HG02588 (cell line): ENCODE results near the gene TNPO3.
"Not testable (repeated sequence)": the region's sequence is repeated elsewhere in the genome, so short reads cannot be mapped to it uniquely, and the experiment has no call there.

Source experiments
- ATAC-seq: cut with Tn5 transposase; IDR thresholded peaks from one replicate; pipeline ENCODE4 v1.9.1; 2021; ENCODE audit warnings: mild to moderate bottlenecking, moderate library complexity; ENCODE audit not compliant: unreplicated experiment

Gene TNPO3

GRCh38 chr7:129072479-129073011 is 17.6 kb upstream of the TNPO3 start:
- ATAC-seq: no peak

DNA sequence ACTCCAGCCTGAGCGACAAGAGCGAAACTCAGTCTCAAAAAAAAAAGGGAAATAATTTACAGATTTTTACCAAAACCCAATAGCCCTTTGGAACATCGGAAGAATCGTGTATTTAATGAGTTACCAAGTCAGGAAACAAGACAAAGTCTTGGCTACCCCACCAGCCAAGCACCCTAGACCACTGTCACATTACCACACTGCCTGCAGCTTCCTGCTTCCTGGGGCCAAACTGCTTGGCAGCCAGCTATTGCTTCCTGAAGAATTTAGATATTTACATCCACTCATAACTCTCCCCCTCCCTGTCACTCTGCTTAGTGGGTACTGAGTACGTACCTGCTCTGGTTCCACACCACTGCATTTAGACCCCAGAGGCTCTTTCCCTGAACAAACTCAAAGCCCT is 14.1 kb upstream of the TNPO3 start:
- no peak for ATAC-seq

DNA sequence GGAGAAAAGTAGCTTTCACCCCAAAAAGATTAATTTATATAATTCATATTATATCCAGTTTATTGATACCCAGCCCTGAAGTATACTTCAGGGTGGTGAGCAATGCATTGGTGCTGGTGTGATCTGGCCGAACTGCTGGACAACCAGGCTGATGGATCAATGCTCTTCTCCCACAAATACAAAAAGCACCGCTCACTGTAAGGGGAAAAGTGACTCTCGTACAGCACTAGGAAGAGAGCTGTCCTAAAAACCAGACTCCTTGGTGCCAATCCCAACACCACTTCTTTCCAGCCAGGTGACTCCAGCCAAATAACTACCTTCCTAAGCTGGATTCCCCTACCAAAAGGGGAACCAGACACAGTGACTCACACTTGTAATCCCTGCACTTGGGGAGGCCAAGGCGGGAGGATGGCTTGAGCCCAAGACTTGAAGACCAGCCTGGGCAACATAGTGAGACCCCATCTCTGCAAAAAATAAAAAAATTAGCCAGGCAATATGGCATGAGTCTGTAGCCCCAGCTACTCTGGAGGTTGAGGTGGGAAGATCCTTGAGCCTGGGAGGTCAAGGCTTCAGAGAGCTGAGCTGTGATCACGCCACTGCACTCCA is 13.1 kb upstream of the TNPO3 start:
- no peak for ATAC-seq

DNA sequence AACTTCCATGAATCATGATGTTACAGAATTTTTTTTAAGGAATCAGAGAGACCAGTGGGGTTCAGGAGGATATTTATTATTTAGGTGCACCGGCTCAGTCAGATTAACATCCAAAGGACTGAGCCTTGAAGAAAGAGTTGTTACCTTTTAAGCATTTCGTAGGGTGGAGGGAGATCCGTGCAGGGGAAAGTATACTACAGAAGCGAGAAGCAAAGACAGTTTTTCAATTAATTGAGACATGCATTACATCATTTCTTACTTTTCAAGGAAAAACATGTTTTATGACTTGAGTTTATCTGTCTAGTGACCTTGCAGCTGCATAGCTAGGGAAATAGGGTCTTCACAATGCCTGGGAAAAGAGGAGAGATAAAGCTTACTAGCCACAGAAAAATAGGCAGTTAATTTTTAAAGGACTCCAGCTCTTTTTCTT is 12.2 kb upstream of the TNPO3 start:
- not testable (repeated sequence) for ATAC-seq

DNA sequence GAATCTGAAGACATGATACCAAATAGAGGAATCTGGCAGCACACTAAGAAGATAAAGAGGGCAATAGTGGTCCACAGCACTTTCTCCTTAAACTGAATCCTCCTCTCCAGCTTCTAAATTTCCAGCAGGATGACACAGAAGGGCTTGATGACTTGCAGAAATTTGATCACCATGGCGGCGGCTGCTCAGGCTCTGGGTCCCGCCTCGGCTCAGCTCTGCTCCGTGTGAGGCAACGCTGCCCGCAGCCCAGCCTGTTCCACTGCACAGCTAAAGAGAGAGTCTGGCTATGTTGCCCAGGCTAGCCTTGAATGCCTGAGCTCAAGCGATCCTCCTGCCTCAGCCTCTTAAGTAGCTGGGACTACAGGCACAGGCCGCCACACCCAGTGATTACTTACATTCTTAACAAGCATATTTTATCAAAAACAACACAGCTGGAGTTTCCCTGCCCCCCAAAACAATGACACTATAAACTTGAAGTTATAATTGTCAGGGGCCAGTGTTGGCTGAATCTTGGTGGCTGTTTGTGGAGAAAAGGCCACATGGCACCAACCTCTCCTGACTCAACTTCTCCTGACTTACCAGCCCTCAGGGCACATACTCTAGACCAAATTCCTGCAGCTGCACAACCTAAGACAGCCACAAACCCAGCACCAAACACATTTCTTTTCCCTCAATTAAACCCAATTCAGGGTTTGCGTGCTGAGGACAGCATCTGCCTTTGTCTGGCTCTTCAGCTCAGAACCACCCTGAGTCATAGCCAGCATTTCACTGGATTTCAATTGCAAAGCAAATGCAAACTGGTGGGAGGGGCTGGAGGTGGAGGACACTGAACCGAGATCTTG is 11.6 kb upstream of the TNPO3 start:
- ATAC-seq: no peak

DNA sequence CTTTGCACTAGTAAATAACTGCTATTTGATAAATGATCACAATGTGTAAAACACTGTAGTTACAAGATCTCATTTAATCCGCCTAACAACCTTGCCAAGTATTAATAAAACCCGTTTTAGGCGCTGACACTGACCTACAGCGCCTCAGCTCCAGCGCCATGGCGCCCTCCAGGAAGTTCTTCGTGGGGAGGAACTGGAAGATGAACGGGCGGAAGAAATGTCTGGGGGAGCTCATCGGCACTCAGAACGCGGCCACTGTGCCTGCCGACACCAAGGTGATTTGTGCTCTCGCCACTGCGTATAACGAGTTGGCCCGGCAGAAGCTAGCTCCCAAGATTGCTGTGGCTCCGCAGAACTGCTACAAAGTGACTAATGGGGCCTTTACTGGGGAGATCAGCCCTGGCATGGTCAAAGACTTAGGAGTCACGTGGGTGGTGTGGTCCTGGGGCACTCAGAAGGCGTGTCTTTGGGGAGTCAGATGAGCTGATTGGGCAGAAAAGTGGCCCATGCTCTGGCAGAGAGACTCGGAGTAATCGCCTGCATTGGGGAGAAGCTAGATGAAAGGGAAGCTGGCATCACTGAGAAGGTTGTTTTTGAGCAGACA is 1.1 kb upstream of the TNPO3 start:
- ATAC-seq: no peak

- peak; percentile 19 for ATAC-seq
These were observed 444 bp upstream of the TNPO3 start for GRCh38 chr7:129055294-129055816.

DNA sequence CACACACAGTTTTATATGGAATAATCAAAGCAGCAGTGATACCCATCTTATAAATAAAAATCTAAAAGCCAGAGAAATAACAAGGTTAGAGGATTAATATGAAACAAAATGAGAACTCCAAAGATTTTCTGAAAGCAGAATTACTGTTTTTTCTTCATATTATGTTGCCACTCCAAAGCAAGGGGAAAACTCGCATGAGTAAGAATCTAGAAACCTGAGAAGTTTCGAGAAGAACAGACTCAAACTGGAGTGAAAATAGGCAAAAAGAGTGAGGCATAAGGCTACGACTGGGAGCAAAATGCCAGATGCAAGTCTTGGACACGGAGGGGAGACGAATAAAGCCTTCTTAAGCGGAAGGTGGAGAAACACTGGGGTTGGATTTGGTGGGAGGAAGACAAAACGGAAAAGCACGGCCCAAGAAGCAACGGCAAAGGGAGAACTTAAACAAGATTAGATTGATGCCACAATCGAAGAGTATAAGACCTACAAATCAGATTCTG is 923 bp downstream of the TNPO3 start:
- ATAC-seq: no peak

GRCh38 chr7:129052441-129052840 is 2.5 kb downstream of the TNPO3 start:
- no peak for ATAC-seq

GRCh38 chr7:129051459-129051858 is 3.5 kb downstream of the TNPO3 start:
- ATAC-seq: not testable (repeated sequence)

DNA sequence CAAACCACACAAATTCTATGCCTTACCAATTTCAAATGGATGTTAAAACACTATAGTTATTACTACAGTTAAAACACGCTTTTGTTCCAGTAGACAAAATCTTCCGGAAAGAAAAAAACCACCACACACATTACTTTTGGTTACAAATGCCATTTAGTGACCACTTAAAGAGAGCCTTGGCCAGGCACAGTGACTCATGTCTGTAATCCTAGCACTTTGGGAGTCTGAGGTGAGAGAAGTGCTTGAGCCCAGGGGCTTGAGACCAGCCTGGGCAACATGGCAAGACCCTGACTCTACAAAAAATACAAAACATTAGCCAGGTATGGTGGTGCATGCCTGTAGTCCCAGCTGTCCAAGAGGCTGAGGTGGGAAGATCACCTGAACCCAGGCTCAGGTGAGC is 7.2 kb downstream of the TNPO3 start:
- ATAC-seq: no peak

GRCh38 chr7:129045682-129046081 is 9.2 kb downstream of the TNPO3 start:
- ATAC-seq: no peak

DNA sequence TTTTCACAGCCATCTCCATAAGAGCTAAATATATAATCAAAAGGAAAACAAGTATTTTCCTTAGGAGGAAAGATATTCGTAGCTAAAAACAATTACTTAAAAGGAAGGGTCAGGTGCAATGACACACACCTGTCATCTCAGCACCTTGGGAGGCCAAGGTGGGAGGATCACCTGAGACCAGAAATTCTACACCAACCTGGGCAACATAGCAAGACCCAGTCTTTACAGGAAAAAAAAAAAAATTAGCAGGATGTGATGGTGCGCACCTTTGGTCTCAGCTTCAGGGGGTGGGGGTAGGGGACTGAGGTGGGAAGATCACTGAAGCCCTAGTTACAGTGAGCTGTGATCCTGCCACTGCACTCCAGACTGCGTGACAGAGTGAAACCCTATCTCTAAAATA is 11.9 kb downstream of the TNPO3 start:
- no peak for ATAC-seq

GRCh38 chr7:129041142-129042085 is 13.5 kb downstream of the TNPO3 start:
- no peak for ATAC-seq

- ATAC-seq: not testable (repeated sequence)
These were observed 16.4 kb downstream of the TNPO3 start for GRCh38 chr7:129038468-129038867.

GRCh38 chr7:129037585-129037984 is 17.3 kb downstream of the TNPO3 start:
- no peak for ATAC-seq

- no peak for ATAC-seq
These were observed 22.9 kb downstream of the TNPO3 start for GRCh38 chr7:129032017-129032416.

GRCh38 chr7:129030440-129030839 is 24.5 kb downstream of the TNPO3 start:
- no peak for ATAC-seq

GRCh38 chr7:129024125-129024524 is 30.8 kb downstream of the TNPO3 start:
- ATAC-seq: no peak

DNA sequence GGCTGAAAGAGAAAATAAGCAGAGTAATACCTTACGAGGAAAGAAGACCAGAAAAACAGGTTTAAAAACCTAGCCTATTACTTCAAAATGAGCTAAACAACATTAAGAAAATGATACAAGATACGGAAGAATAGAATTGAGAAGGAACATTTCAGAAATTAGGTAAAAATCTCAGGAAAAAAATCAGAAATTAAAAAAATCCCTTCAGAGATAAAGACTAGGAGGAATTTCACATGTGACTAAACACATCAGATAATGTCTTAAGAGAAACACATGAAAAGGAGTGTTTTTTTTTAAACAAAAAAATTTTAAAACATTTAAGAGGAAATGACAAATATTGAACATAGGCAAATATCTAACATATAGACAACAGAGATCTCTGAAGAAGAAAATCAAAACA is 33.3 kb downstream of the TNPO3 start:
- no peak for ATAC-seq
